Measurements from ENCODE around the gene FGD4.

- no peak for TF ChIP-seq CTCF (IDR thresholded peaks at IDR 0.05)
- TF ChIP-seq POLR2A (IDR thresholded peaks at IDR 0.05): no peak
- no peak for TF ChIP-seq EP300 (IDR thresholded peaks at IDR 0.05)
Observed at GRCh38 chr12:32605326-32606095, 206.2 kb downstream of the FGD4 start.
